GM12872 (cell line): ENCODE results near the gene PYROXD2.

Experiments used
- CTCF ChIP-seq: IDR thresholded peaks from 3 replicates; pipeline ENCODE4 v1.5.1; 2011; ENCODE audit warnings: low read depth, mild to moderate bottlenecking, low read length, moderate library complexity; ENCODE audit not compliant: insufficient read depth

The PYROXD2 gene

GRCh38 chr10:98446151-98446660 lies 31.2 kb upstream of the PYROXD2 start:
- TF ChIP-seq CTCF: no peak

- no peak for TF ChIP-seq CTCF
These were observed 30.3 kb upstream of the PYROXD2 start for GRCh38 chr10:98445200-98445812.

GRCh38 chr10:98444314-98445006 lies 29.5 kb upstream of the PYROXD2 start:
- TF ChIP-seq CTCF: no peak

GRCh38 chr10:98438715-98439114 lies 23.7 kb upstream of the PYROXD2 start:
- no peak for TF ChIP-seq CTCF

GRCh38 chr10:98436704-98437103 lies 21.7 kb upstream of the PYROXD2 start:
- no peak for TF ChIP-seq CTCF

GRCh38 chr10:98435178-98435577 lies 20.2 kb upstream of the PYROXD2 start:
- TF ChIP-seq CTCF: no peak

GRCh38 chr10:98433881-98434732 lies 19.1 kb upstream of the PYROXD2 start:
- TF ChIP-seq CTCF: no peak
